Spleen (tissue), 11 donors: ENCODE data around the gene NPB. TPM values are rescaled to one million over a fixed set of nuclear protein-coding genes. Genes with fewer than 3 reads are reported as not detected.
A peak's percentile ranks its signal among the peaks of the same experiment; 100 is the strongest.

Experiments
- DNase-seq: peaks from one replicate; pipeline ENCODE4 v3.0.0-alpha.2; 2020
- H3K27ac ChIP-seq, 8 donors: fragments of 200-600 bp; sonication (generic) in 7 of 8; 1 replicate in 4 of 8; 2 replicates in 4 of 8; pipeline versions ENCODE4 v1.5.0 to v1.8.0; 2016 to 2021; ENCODE audit warnings: inconsistent platforms in 4 of 8, mild to moderate bottlenecking in 4 of 8, moderate library complexity in 1 of 8
- H3K27me3 ChIP-seq, 7 donors: fragments of 200-600 bp; sonication (generic) in 6 of 7; replicated peaks in 1 of 7; 1 replicate in 4 of 7; 2 replicates in 3 of 7; pipeline versions ENCODE4 v1.5.0 to v1.8.0; 2016 to 2021; ENCODE audit warnings: inconsistent platforms in 3 of 7, mild to moderate bottlenecking in 1 of 7
- H3K36me3 ChIP-seq, 6 donors: fragments of 200-600 bp; sonication (generic) in 5 of 6; 1 replicate in 4 of 6; 2 replicates in 2 of 6; pipeline versions ENCODE4 v1.5.0 to v1.8.0; 2016 to 2021; ENCODE audit warnings: inconsistent platforms in 2 of 6
- H3K4me1 ChIP-seq, 6 donors: fragments of 200-600 bp; sonication (generic) in 5 of 6; 1 replicate in 3 of 6; 2 replicates in 3 of 6; pipeline versions ENCODE4 v1.5.0 to v1.8.0; 2016 to 2021; ENCODE audit warnings: inconsistent platforms in 3 of 6
- H3K4me3 ChIP-seq, 8 donors: fragments of 200-600 bp; sonication (generic) in 7 of 8; 1 replicate in 4 of 8; 2 replicates in 4 of 8; pipeline versions ENCODE4 v1.5.0 to v1.8.0; 2016 to 2021; ENCODE audit warnings: inconsistent platforms in 4 of 8, mild to moderate bottlenecking in 4 of 8, moderate library complexity in 2 of 8
- H3K9me3 ChIP-seq, 8 donors: fragments of 200-600 bp; sonication (generic) in 7 of 8; 1 replicate in 4 of 8; 2 replicates in 4 of 8; pipeline versions ENCODE4 v1.5.0 to v1.8.0; 2016 to 2021; ENCODE audit warnings: inconsistent platforms in 4 of 8
- POLR2A ChIP-seq, 3 donors: fragments of 450-650 bp; IDR thresholded peaks; one replicate each; pipeline ENCODE4 v1.5.1; 2017; ENCODE audit warnings: antibody characterized with exemption in 3 of 3, mild to moderate bottlenecking in 1 of 3
- POLR2AphosphoS5 ChIP-seq, 3 donors: sonication (generic); formaldehyde crosslinking; IDR thresholded peaks; one replicate each; pipeline ENCODE4 v1.5.1; 2017; ENCODE audit warnings: antibody characterized with exemption in 3 of 3
- WGBS, 5 donors: extraction: QIAGEN DNeasy Blood & Tissue Kit in 3 of 5; methylation state at CpG; one replicate each; pipeline versions ENCODE4 v1.1.5 to v1.1.7; 2013 to 2018; 5-methylcytosine and 5-hydroxymethylcytosine counted together
- intact Hi-C: fragments of 100-400 bp; cut with DNase I; formaldehyde crosslinking; loops from one replicate; pipeline ENCODE4 v1.15.0; 2023; ENCODE audit warnings: low total_unique reads
- polyA plus RNA-seq, 3 donors: library from polyadenylated mRNA; stranded (reverse); fragments of 200-250 nt; gene quantifications; one replicate each; pipeline ENCODE4 v1.2.1, GENCODE V29; 2013
- total RNA-seq, 7 donors: library from RNA; depleted of rRNA in 3 of 7; stranded (reverse); fragments of >200 nt in 3 of 7; fragmentation: NEBNext Ultra II Directional in 4 of 7; extraction: Animal tissue kit (Norgen Biotek cat#: 25700) in 4 of 7; gene quantifications; one replicate each; pipeline versions ENCODE4 v1.1.0 to v1.2.1, GENCODE V29; 2016 to 2021
- TF ChIP-seq, protein P1 (sequence below), 11 experiments: fragments of 200-600 bp in 7 of 11; fragments of 450-650 bp in 4 of 11; sonication (generic) in 4 of 11; IDR thresholded peaks in 8 of 11; conservative IDR thresholded peaks in 3 of 11; 1 replicate in 7 of 11; 2 replicates in 4 of 11; pipeline versions ENCODE4 v1.4.0 to v1.8.0; 2016 to 2021; ENCODE audit warnings: antibody characterized with exemption in 11 of 11, inconsistent platforms in 4 of 11, mild to moderate bottlenecking in 1 of 11
- donor health status: healthy with polysubstance abuse.
- donor health status: DM: no; HTN: no; CAD: no; lungs with moderate emphysema.
- donor health status: DM: no; HTN: no; CAD: no.
- donor health status: Bipolar disorder and iron deficiency.
- donor health status: healthy.
- donor health status: DM: no; HTN: no; CAD: no.
- donor health status: DM: yes; HTN: yes; CAD: no.

NPB gene
- total and polyA plus RNA-seq, 10 donors, result 0.23 to 4.8 (median 1.5) TPM; not detected in 1

DNA sequence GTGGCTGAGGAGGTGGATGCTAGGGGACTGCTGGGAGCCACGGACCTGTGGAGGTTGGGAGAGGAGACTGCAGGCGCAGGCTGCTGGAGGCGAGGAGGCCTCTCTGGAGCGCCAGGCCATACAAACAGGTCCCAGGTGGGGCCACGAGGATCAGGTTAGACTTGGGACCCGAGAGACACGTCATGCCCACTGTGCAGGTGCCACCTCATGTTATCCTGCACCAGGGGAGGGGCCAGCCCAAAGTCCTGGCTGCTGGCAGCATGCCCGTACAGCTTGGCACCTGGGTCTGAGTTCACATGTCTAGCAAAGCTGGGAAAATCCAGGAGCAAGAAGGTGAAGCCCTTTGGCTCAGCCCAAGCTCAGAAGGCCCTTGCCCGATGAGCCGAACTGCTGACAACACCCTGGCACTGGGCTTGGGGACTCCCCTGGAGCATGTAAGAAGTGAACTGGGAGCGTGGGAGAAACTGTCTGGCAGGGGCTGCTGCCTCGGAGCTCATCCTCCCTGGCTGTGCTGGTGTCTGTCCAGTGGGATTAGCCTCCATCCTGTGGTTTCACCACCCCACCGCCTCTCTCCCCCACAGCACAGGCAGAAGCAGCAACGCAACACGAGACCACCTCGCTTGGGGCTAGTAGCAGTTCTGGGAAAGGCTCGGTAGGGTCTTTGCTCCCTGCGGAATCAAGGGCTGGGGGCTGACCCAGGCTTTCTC is 36.2 kb upstream of the NPB start:
- Histone ChIP-seq H3K9me3 (no peaks in the 10 kb centered on the region), H3K4me1 (peaks cover 42 to 95% (median 78%) of the 10 kb centered on the region in 6 donors), H3K27me3 (no peaks in the 10 kb centered on the region), H3K4me3 (no peak overlapping the region), H3K27ac (peak overlapping the region in 1 of 8 donors; percentile 98), H3K36me3 (peaks cover 0 to 63% (median 24%) of the 10 kb centered on the region in 6 donors)
- 66 to 86% (median 79%) methylated on average over 15 to 18 of the region's 18 CpGs for WGBS, 5 donors
- intact Hi-C loops, result no loop called here
- no peak for DNase-seq
- TF ChIP-seq POLR2A (IDR thresholded peaks at IDR 0.05), result no peak
- TF ChIP-seq POLR2AphosphoS5 (IDR thresholded peaks at IDR 0.05), result peak; percentile 45 to 85 (median 57)
- TF ChIP-seq, protein P1, sequence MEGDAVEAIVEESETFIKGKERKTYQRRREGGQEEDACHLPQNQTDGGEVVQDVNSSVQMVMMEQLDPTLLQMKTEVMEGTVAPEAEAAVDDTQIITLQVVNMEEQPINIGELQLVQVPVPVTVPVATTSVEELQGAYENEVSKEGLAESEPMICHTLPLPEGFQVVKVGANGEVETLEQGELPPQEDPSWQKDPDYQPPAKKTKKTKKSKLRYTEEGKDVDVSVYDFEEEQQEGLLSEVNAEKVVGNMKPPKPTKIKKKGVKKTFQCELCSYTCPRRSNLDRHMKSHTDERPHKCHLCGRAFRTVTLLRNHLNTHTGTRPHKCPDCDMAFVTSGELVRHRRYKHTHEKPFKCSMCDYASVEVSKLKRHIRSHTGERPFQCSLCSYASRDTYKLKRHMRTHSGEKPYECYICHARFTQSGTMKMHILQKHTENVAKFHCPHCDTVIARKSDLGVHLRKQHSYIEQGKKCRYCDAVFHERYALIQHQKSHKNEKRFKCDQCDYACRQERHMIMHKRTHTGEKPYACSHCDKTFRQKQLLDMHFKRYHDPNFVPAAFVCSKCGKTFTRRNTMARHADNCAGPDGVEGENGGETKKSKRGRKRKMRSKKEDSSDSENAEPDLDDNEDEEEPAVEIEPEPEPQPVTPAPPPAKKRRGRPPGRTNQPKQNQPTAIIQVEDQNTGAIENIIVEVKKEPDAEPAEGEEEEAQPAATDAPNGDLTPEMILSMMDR (IDR thresholded peaks at IDR 0.05 in 8 of 11, conservative IDR thresholded peaks at IDR 0.05 in 3 of 11), result no peak

DNA sequence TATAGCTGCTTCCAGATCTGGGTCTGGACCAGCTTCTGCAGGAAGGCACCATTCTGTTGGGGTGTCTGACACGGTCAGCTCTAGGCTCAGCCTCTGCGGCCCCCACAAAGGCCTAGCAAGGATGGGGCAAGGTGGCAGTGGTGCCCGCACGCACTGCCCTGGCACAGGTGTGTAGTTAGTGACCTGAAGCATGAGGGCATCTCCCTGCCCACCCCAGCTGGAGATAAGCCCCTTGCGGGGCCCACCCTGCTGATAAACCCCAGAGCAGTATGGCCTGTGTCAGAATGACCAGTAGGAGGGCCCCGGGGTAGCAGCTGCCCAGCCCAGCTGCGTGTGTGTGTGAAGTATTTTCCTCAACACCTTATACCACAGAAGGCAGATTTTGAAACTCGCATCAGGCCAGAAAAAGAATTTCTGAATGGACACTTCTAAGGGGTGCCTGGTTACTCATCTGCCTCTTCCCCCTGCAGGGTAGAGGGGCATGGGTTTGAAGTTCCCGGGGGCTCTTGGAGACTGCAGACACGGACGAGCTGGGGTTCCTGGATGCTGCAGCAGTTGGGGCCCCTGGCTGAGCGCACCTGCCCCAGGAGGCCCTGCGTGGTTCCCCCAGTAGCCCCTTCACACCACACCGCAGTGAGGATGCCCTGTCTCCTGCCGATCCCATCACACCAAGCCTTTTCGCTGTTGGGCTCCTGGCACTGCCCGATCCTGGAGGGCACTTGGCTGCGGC is 35.4 kb upstream of the NPB start:
- TF ChIP-seq, protein P1 (IDR thresholded peaks at IDR 0.05 in 8 of 11, conservative IDR thresholded peaks at IDR 0.05 in 3 of 11), result no peak
- peak in 2 of 3 donors; percentile 4 to 50 for TF ChIP-seq POLR2AphosphoS5 (IDR thresholded peaks at IDR 0.05)
- H3K27ac ChIP-seq, result peak overlapping the region; percentile 3 to 100 (median 73)
- DNase-seq, result no peak
- WGBS, 5 donors, result 62 to 76% (median 65%) methylated on average over 8 to 18 of the region's 18 CpGs
- no peaks in the 10 kb centered on the region for H3K27me3 ChIP-seq
- H3K4me1 ChIP-seq, result peaks cover 39 to 91% (median 75%) of the 10 kb centered on the region in 6 donors
- H3K4me3 ChIP-seq, result no peak overlapping the region
- H3K36me3 ChIP-seq, result peaks cover 0 to 63% (median 24%) of the 10 kb centered on the region in 6 donors
- H3K9me3 ChIP-seq, result no peaks in the 10 kb centered on the region
- intact Hi-C loops, result no loop called here

DNA sequence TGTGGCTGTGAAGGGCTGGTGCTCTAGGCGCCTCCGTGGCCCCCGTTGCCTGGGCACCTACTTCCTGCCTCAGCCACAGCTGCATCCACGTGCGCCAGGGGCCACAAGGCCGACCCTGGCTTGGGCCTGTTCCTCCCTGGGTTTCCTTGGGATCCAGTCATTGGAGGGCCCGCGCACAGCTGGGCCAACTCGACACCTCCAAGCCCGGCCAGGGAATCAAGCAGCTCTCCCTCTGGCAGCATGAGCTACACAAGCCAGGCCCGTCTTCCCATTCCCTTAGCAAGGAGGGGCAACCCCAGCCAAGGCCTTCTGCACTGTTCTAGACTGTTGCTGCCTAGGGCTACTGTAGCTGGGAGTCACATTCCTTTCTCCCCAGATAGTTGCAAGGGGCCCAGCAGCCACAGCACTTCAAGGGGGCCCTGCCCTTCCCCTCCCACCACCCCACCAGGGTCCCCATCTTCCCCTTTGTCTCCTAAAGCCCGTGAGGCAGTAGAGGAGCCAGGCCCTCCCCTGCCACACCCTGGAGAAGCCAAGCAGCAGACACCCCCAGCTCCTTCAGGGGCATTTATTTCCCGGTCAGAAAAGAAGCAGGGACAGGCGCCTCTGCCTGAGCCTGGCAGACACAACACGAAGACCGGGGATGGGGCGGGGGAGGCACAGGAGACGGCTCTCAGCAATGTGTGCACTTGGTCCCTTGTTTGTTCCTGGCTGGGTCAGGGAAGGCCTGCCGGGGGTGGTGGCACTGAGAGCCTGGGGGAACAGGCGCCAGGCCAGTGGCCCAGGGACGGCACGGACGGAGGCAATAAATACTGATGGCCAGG is 34.7 kb upstream of the NPB start:
- Histone ChIP-seq H3K9me3 (no peaks in the 10 kb centered on the region), H3K36me3 (peaks cover 0 to 63% (median 24%) of the 10 kb centered on the region in 6 donors), H3K27me3 (no peaks in the 10 kb centered on the region), H3K4me1 (peaks cover 34 to 91% (median 75%) of the 10 kb centered on the region in 6 donors), H3K27ac (peak overlapping the region; percentile 3 to 100 (median 73)), H3K4me3 (no peak overlapping the region)
- intact Hi-C loops, result no loop called here
- TF ChIP-seq, protein P1 (IDR thresholded peaks at IDR 0.05 in 8 of 11, conservative IDR thresholded peaks at IDR 0.05 in 3 of 11), result no peak
- TF ChIP-seq POLR2AphosphoS5 (IDR thresholded peaks at IDR 0.05), result peak; percentile 83 to 90 (median 87)
- 40 to 53% (median 48%) methylated on average over 15 to 23 of the region's 23 CpGs for WGBS, 5 donors
- DNase-seq, result peak; percentile 85
